Measurements from ENCODE around the gene RASAL2.

GRCh38 chr1:178048426-178048825 lies 45.5 kb upstream of the RASAL2 start:
- TF ChIP-seq EHMT2 (IDR thresholded peaks at IDR 0.05; ENCODE audit: low read depth), result no peak
- no peak for TF ChIP-seq CTCF (IDR thresholded peaks at IDR 0.05)
- no peak for TF ChIP-seq MAX (IDR thresholded peaks at IDR 0.05)
- TF ChIP-seq, protein P1, sequence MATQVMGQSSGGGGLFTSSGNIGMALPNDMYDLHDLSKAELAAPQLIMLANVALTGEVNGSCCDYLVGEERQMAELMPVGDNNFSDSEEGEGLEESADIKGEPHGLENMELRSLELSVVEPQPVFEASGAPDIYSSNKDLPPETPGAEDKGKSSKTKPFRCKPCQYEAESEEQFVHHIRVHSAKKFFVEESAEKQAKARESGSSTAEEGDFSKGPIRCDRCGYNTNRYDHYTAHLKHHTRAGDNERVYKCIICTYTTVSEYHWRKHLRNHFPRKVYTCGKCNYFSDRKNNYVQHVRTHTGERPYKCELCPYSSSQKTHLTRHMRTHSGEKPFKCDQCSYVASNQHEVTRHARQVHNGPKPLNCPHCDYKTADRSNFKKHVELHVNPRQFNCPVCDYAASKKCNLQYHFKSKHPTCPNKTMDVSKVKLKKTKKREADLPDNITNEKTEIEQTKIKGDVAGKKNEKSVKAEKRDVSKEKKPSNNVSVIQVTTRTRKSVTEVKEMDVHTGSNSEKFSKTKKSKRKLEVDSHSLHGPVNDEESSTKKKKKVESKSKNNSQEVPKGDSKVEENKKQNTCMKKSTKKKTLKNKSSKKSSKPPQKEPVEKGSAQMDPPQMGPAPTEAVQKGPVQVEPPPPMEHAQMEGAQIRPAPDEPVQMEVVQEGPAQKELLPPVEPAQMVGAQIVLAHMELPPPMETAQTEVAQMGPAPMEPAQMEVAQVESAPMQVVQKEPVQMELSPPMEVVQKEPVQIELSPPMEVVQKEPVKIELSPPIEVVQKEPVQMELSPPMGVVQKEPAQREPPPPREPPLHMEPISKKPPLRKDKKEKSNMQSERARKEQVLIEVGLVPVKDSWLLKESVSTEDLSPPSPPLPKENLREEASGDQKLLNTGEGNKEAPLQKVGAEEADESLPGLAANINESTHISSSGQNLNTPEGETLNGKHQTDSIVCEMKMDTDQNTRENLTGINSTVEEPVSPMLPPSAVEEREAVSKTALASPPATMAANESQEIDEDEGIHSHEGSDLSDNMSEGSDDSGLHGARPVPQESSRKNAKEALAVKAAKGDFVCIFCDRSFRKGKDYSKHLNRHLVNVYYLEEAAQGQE (IDR thresholded peaks at IDR 0.05), result no peak

All from A549 (cell line).